Fibroblast of the aortic adventitia (primary cell): ENCODE measurements around the gene SNIP1. TPM values are rescaled to one million over a fixed set of nuclear protein-coding genes. Genes with fewer than 3 reads are reported as not detected.

Experiments
- DNase-seq: peaks from one replicate; pipeline ENCODE4 v3.0.0-alpha.2; 2010; ENCODE audit warnings: low read depth
- H3K4me3 ChIP-seq: 2 replicates; pipeline ENCODE4 v1.5.1; 2011; ENCODE audit warnings: low read depth, mild to moderate bottlenecking, control low read depth, low read length, moderate library complexity
- total RNA-seq: library from RNA; depleted of rRNA; stranded (reverse); fragments of >200 nt; gene quantifications from 2 replicates; pipeline ENCODE4 v1.2.3, GENCODE V29; 2012; ENCODE audit warnings: low replicate concordance
- TF ChIP-seq, protein P1 (sequence below): IDR thresholded peaks from 2 replicates; pipeline ENCODE4 v1.5.1; 2011; ENCODE audit warnings: mild to moderate bottlenecking, low read length, control low read depth, inconsistent platforms; ENCODE audit not compliant: insufficient read depth

The SNIP1 gene, protein sequence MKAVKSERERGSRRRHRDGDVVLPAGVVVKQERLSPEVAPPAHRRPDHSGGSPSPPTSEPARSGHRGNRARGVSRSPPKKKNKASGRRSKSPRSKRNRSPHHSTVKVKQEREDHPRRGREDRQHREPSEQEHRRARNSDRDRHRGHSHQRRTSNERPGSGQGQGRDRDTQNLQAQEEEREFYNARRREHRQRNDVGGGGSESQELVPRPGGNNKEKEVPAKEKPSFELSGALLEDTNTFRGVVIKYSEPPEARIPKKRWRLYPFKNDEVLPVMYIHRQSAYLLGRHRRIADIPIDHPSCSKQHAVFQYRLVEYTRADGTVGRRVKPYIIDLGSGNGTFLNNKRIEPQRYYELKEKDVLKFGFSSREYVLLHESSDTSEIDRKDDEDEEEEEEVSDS
- 12.9 and 23.5 TPM in 2 replicates for total RNA-seq

DNA sequence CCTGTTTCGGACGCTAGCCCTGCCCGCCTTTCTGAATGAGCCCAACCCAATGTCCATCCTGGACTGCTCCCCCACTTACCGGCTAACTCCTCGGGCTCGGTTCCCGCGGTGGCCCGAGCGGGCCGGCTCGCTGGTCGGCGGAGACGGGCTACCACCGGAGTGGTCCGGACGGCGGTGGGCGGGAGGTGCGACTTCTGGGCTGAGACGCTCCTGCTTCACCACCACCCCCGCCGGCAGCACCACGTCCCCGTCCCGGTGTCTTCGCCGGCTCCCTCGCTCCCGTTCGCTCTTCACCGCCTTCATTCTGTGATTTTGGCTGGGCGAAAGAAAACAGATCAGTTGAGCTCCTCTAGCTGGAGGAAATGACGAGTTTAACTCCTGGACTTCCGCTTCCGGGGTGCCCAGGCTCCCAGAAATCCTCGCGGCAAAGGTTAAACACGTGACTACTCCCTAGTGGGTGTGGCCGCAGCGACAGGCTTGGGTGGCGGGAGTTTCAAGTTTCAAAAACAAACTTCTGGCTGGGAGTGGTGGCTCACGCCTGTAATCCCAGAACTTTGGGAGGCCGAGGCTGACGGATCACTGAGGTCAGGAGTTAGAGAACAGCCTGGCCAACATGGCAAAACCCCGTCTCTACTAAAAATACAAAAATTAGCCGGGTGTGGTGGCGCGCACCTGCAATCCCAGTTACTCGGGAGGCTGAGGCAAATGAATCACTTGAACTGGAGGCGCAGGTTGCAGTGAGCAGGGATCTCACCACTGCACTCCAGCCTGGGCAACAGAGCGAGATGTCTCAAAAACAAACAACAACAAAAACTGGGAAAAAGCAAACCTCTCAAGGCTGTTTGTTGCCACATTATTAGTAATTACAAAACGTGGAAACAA lies at the start of gene SNIP1:
SNIP1 (minus strand) TSS at position 367 of the 882 bp plus-strand sequence; CDS start at position 303, 64 bp downstream.
- TF ChIP-seq, protein P1, sequence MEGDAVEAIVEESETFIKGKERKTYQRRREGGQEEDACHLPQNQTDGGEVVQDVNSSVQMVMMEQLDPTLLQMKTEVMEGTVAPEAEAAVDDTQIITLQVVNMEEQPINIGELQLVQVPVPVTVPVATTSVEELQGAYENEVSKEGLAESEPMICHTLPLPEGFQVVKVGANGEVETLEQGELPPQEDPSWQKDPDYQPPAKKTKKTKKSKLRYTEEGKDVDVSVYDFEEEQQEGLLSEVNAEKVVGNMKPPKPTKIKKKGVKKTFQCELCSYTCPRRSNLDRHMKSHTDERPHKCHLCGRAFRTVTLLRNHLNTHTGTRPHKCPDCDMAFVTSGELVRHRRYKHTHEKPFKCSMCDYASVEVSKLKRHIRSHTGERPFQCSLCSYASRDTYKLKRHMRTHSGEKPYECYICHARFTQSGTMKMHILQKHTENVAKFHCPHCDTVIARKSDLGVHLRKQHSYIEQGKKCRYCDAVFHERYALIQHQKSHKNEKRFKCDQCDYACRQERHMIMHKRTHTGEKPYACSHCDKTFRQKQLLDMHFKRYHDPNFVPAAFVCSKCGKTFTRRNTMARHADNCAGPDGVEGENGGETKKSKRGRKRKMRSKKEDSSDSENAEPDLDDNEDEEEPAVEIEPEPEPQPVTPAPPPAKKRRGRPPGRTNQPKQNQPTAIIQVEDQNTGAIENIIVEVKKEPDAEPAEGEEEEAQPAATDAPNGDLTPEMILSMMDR: no peak
- peak within 1 kb of the TSS; percentile 100 for H3K4me3 ChIP-seq
- peak; percentile 90 for DNase-seq

GRCh38 chr1:37602750-37603694 lies 48.9 kb upstream of the SNIP1 start:
- peak; percentile 44 for DNase-seq
- H3K4me3 ChIP-seq: no peak overlapping the region
- TF ChIP-seq, protein P1: peak; percentile 76

DNA sequence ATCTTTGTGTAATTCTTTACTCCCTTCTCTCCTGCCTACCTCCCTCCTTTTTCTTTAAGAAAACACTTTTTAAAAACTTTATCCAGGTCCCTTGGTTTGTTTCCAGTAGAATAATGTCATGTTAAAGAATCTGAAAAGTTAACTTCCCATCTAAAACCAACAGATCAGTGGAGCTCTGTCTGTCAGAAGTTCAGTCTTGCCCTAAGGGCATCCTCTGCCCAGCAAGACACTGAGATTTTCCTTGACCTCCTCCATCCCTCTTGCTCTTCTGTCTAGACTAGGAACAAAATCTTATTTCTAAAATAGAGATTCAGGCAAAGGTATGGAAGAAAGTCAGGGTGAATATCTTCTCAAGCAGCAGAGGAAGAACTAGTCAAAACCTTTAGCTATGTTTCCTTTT lies 47.3 kb upstream of the SNIP1 start:
- no peak overlapping the region for H3K4me3 ChIP-seq
- DNase-seq: no peak
- TF ChIP-seq, protein P1: no peak

GRCh38 chr1:37599940-37600339 lies 45.8 kb upstream of the SNIP1 start:
- no peak overlapping the region for H3K4me3 ChIP-seq
- no peak for DNase-seq
- TF ChIP-seq, protein P1: no peak

GRCh38 chr1:37596182-37596667 lies 42.1 kb upstream of the SNIP1 start:
- H3K4me3 ChIP-seq: peak overlapping the region; percentile 73
- DNase-seq: no peak
- TF ChIP-seq, protein P1: no peak
